NOMO-1 treated with dmso at 0.1 percent for 144 hours (cell line): ENCODE data around the gene TFEB.

Experiments used
- DNase-seq: peaks from one replicate; lab custom pipeline; 2025; ENCODE audit not compliant: unreplicated experiment; lab: John Stamatoyannopoulos, UW

The TFEB gene

DNA sequence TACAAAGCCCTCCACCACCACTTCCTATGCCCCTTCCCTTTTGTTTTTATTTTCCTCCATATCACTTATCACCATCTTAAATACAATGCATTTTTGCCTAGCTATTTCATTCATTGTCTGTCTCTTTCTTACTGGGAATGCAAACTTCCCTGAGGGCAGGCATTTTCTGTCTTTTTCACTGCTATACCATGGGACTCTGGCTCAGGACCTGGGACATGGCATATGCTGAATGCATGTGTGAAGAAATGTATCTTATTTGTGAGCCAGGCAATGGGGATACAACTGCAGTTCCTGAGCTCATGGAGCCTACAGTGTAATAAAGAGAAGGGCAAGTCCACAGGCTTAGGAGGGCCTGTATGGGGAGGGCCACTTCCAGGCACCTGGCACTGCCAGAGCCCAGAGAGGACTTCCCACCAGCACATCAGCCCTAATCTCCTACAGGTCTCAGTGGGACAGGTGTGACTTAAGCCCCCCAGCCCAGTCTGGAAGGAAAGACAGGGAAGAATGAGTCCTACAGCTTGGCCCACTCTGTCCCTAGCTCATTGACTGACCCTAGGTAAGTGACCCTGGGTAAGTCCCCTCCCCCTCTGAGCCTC lies 43.2 kb downstream of the TFEB start:
- no peak for DNase-seq

DNA sequence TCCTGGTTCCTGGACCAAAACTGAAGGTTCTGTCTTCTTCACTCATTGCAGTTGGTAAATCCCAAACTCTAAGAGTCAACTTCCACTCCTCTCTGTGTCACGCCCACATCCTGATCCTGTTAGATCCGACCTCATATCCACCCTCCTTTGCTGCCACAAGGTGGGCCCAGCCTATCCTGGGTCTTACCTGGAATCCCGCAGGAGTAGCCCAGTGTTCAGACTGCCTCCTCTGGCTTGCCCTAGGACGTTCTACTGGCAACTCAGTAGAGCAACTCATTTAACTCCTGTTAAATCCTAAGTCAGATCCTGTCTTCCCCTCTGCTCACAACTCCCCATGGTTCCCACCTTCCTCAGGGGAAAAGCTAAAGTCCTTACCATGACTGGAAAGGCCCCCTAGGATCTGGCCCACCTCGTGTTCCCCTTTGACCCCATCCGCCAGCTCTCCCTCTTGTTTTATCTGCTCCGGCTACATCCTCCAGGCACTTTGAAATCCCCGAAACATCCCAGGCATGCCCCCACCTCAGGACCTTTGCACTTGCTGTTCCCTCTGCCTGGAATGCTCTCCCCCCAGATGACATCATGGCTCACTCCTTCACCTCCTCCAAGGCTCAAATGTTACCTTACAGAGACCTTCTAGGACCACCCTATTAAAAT lies 43.9 kb downstream of the TFEB start:
- DNase-seq = no peak

DNA sequence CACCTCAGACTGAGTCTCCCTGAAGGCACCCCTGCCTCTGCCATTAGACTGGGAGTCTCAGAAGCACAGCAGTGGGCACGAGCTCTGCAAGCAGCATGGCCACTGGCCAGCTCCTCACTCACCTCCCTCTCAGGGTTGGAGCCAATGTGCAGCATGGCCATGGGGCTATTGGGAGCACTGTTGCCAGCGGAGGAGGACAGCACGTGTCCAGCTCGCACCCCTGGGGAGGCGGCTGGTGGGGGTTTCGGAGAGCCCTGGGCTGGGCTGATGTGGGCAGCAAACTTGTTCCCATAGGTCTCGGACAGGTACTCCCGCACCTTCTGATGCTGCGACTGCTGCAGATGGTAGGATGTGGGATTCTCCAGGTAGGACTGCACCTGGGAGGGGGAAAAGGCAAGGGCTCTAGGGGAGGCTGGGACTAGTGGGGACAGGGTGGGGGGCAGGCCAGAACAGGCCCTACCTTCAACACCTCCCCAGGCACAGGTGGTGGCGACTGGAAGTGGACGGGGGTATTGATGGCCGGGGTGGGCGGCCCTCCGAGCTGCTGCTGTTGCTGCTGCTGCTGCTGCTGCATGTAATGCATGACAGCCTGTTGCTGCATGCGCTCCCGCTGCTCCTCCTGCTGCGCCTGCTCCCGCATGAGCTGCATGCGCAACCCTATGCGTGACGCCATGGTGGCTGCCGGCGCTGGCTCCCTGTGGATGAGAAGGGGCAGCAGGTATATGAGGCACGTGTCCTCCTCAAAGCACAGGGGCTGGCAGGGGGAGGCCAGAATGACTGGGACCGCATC lies 44.7 kb downstream of the TFEB start:
- DNase-seq = no peak

DNA sequence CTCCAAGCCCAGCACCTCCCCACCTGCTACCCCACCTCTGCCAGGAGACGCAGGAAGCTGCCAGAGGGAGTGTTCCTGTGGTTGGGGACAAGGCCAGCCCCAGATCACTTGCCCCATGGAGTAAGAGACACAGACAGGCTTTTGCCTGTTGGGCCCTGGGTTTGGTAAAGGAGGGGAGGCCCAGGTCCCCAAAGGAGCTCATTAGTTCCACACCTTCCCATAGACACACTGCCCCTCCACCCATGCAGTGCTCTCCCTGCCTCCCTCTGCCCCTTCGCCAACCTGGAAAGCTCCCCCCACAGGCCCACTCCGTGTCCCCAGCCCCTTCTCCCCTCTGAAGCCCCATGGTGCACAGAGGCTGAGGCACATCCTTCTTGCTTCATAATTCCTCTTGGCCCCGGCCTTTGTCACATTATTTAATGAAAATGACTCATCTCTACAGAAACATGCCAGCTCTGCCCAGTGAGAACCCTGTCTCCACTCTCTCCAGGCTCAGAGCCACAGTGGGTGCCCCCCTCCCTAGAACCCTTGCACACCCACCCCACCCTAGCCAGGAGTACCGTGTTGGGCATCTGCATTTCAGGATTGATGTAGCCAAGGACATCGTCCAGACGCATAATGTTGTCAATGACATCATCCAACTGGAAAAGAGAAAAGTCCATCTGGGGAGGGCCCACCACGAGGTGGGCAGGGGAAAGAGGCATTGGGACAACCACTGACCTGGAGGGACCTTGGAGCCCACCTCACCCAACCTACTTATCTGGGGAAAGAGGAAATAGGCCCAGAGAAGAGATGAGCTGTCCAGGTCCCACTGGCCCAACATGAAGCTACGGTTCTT lies 46.0 kb downstream of the TFEB start:
- no peak for DNase-seq

DNA sequence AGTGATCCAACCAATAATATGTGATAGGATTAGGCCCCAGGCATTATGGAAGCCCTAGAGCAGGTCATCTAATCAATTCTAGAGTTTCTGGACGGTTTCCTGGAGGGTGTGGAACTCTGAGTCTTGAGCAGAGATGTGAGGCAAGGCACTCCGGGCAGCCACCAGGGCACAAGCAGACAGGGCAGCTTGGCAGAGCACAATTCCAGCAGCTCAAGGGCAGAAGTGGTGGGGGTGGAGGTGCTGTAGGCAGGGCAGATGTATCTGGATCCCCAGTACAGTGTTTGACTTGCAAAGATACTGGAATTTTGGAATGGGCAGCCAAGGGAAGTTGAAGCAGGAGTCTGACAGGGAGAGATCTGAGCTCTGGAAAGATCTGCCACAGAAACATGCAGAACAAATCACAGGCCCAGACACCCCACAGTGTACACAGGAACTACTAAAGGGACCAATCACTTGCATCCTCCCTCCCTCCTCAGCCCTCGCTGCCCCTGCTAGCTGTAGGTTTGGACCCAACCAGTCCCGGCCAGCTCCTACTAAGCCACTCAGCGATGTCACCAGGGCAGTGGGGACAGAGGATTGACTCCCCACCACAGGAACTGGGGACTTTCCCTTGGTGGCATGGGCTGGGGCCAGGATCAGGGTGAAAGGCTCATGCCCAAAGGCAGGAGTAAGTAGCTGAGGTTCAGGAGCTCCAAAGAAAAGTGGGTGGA lies 47.0 kb downstream of the TFEB start:
- DNase-seq = no peak

DNA sequence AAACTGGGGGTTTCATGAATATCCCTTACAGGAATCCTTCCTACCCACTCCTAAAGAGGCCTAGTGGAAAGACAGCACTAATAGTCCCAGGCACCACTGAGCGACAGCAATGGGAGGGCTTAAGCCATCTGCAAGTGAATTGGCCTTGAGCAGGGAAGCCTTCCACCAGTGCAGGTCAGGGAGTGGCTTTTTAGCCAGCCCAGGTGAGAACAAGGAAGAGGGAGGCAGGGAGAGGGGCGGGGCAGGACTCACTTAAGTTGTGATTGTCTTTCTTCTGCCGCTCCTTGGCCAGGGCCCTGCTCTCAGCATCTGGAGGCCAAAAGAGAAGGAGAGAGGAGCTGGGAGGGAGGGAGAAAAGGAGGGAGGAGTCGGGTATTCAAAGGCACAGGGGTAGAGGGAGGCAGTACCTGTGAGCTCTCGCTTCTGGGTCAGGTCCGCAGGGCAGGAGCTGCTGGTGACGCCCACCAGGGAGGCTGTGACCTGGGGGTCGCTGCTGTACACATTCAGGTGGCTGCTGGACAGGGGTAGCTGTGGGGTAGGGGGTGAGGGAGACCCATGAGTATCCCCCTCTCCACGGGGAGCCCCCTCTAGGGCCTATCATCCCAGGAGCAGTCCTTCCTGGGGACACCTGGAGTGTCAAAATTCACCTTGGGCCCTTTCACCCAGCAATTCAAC lies 47.8 kb downstream of the TFEB start:
- no peak for DNase-seq

DNA sequence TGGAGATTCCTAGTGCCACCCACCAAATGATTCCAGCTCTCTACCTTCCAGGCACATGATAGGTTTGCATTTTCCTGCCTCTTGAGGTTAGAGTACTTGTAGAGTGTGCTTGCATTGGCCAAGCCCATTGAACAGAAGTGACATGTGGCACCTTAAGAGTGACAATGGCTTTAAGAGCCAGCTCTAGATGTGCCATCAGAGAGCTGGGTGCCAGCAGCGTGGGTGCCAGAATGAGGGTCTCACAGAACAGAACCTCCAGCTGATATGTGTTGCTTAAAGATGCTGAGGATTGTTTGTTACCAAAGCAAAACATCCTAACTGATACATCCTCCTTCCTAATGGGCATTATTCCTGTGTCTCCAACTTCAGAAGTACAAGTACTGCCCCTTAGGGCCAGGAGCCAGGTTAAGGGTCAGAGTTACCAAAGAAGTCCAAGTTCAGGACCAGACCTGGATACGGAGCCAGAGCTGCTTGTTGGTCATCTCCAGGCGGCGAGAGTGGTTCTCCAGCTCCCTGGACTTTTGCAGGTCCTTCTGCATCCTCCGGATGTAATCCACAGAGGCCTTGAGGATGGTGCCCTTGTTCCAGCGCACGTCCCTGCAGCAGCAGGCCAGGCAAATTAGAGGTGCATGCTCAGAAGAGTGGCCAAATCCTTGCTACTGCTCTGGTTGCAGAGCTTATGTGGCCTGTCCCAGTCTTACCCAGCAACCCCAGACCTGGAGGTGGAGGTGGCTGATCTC lies 49.6 kb downstream of the TFEB start:
- no peak for DNase-seq

DNA sequence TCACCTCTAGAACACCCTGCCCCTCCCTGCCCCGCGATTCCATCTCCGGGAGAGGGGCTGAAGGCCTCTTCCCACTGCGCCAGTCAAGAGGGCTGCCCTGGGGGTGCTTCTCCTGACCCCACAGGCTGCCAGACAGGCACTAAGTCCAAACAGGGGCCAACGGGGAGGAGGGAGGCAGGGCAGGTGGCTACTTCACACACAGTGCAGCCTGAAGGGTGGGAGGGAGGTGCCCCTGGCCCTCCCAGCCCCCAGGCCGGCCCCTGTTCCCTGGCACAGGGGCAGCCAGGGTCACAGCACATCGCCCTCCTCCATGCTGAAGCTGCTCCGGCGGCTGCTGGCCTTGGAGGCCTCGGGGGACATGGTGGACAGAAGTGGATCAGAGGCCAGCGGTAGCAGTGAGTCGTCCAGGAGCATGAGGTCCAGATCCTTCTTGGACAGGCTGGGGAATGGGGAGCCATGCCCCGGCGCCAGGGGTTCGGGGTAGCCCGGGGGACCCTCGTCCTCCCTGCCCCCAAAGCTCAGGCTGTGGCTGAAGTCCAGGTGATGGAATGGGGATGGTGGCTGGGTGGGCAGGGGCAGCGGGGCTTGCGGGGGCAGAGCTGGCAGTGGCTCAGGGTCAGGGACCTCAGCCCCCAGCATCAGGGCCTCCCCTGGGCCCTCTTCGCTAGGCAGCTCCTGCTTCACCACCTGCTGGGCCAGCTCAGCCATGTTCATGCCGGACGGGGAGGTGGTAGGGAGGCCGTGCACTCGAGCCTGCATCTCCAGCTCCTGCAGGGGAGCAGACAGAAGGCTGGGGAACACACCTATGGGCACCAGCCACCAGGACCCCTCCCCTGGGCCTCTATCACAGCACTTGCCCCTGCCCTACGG lies 50.9 kb downstream of the TFEB start:
- DNase-seq = no peak

DNA sequence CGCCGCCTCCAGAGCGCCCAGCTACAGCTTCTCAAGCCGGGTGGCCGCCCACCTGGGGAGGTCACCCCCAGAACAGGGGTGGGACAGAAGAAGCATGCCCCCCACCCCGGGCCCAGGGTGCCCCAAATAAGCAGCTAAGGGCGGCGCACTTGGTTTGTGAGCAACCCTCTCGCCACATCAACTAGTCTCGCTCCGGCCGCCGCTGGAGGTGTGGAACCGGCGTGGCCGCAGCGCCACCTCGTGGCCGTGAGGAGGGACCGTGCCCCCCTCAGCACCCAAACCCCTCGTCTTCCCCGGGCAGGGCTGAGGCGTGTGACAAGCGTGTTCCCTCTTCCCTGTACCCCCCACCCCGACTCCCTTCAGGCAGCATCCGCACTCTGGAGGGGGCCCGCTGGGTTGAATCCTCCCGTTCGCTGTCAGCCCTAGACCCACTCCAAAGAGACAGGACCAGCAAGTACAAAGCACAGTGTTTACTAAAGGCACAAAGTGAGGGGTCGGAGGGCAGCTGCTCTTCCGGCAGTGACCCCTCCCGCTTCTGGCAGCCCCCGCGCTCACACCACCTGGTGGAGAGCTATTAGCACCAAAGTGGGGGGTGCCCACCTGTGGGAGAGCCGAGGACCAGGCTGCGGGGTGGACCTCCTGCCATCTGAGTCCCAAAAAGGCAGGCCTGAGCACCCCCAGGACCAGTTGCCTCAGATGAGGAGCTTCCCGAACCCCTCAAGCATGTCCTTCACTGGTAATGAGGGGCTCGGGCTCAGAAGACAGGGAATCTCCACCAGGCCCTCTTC lies 51.7 kb downstream of the TFEB start:
- DNase-seq = peak; percentile 64

DNA sequence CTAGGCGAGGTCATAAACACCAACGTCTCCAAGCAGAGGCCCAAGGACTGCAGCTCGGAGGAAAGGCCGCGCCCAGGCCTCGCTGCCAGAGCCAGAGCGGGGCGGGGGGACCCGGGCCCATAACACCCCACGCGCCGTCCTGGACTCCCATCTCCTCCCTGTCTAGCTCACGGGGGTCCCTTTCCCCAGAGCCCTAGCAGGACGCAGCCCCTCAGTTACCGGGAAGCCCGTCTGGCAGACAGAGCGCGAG lies 52.2 kb downstream of the TFEB start:
- DNase-seq = no peak

DNA sequence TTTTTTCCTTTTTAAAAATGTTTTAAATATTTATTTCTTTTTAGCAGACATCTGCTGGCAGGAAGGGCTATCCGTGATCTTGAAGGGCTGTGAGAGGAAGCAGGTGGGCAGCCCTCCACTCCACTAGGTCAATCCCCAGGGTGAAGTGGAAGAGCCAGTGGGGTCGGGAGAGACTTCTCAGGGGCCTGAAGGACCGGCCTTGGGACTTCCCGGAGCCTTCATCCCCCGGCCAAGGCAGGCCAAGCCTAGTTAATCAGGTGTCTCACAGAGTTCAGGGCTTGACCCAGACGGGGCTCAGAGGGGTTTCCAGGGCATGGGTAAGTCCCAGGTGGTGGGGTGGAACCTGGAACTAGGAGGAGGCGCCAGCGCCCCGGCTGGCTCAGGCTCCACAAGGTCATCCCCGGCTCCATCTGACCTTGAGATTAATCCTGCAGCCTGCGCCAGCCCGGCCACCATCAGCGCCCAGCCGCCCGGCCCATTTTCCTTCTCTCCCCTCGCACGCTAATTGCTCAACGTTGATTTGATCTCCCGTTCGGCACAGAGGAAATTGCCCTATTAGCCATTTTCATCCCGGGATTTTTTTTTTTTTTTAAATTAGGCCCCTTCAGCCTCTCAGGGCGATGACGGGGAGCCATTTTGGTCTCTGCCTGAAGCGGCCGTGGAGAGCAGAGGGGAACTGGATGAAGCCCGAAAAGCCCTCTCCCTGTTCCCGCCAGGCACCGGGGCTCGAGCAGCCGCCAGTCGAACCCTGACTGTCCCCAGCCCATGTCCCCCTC lies 52.7 kb downstream of the TFEB start:
- DNase-seq = no peak

DNA sequence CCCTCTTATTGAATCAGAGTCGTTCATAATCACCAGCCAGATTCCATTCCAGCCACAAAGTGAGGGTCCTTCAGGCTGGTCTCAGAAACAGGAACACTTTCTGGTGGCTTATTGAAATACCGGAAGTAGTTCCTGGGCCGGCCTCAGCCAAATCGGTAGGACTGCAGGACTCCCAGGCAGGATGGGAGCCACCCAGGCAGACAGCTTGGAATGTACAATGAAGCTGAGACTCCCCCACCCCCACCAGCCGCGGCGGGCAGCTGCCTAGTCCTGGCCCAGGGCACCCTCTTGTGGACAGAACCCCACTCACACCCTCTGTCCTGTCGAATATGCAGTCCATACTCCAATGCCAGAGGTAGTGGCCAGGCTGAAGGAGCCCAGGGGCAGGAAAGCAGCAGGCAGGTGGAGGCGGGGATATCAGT lies 53.3 kb downstream of the TFEB start:
- DNase-seq = peak; percentile 46

DNA sequence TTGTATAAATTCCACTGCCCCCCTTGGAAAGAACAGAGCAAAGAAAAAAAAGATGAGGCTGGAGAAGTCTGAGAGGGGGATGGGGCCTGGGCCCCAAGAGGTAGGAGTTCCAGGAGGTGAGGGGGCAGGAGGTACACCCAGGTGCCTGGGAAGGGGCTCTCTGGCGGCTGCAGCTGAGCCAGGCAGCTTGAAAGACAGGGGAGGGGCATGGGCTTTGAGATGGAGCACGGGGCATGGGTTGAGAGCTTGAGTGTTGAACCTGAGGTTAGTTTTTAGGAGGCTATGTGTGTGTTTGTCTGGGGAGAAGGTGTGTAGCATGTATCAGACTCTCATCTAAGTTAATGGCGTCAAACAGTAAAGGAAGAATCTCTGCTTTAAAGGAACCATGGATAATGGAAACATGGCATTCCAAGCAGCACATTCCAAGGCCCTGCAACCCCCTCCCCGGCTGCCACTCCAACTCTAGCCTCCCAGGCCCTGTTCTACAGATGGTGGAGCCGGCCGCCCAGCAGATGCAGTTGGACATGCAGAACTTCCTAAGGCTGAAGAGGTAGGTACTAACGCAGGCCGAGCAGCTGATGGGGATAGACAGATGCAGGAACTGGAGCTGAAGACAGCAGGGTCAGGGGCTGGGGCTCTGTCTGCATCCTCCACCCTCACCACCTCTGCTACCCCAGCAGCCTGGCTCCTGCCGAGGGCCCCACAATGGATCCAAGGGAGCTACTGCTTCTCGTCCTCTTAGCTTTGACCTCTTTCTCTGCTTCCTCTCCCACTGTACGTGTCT lies 55.0 kb downstream of the TFEB start:
- no peak for DNase-seq

DNA sequence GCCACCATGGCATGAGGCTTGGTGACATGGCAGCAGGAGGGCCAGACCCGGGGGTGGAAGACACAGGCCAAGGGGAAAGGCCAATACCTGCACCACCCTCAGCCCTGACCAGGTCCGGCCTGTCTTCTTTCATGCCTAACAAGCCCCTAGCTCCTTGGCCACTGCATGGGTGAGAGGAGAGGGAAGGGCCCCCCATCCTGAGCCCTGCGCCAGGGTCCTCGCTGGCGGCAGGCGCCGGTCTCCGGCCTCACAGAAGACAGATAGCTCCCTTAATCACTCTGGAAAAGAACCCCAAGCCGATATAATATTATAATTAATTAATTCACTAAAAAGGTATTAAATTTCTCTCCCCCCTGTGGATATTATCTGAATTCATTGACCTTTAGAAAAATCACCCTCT lies 55.7 kb downstream of the TFEB start:
- no peak for DNase-seq

DNA sequence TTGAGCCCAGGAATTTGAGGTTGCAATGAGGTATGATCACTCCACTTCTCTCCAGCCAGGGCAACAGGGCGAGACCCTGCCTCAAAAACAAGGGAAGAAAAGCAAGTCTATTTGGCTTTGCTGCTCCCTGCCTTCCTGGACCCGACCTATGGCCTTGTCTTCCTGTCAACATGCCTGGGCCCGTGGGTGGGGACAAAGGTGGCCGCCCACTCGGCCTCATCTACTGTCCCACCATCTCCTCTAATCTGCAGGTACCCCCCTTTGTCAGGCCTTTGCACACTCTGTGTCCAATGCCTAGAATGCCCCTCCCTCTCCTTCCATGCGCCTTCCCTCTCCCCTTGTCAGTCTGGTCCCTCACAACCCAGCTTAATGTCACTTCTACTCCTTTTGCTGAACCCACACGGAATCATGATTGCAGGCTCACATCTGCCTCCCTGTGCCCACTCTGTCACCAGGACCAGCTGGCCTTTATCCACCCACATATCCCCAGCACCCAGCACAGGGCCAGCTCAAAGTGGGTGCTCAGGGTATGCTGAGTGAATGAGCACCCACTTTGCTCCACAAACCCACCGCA lies 56.8 kb downstream of the TFEB start:
- DNase-seq = no peak
